ENCODE results near the gene KIF3A. TPM values are rescaled to one million over a fixed set of nuclear protein-coding genes. Genes with fewer than 3 reads are reported as not detected.

The KIF3A gene
- total RNA-seq, 1 donor from 2014 or later, result 20.0 TPM

GRCh38 chr5:132761321-132762240, 24.2 kb upstream of the KIF3A start:
- no peaks in the 10 kb centered on the region for H3K4me1 Mint-ChIP-seq (ENCODE audit: unreplicated experiment)
- H3K4me3 Mint-ChIP-seq, result no peak overlapping the region
- no peak for TF ChIP-seq CTCF (conservative IDR thresholded peaks at IDR 0.05)
- H3K27me3 Mint-ChIP-seq, result no peaks in the 10 kb centered on the region
- DNase-seq (ENCODE audit: extremely low spot score, unreplicated experiment), result no peak
- H3K9me3 Mint-ChIP-seq, result no peaks in the 10 kb centered on the region
- peaks cover 25% of the 10 kb centered on the region for H3K36me3 Mint-ChIP-seq
- no peak overlapping the region for H3K27ac Mint-ChIP-seq

GRCh38 chr5:132760601-132761317, 23.4 kb upstream of the KIF3A start:
- no peak for TF ChIP-seq CTCF (conservative IDR thresholded peaks at IDR 0.05)
- Mint-ChIP-seq H3K4me3 (no peak overlapping the region), H3K9me3 (no peaks in the 10 kb centered on the region), H3K4me1 (ENCODE audit: unreplicated experiment) (no peaks in the 10 kb centered on the region), H3K36me3 (peaks cover 25% of the 10 kb centered on the region), H3K27ac (peak overlapping the region; percentile 55), H3K27me3 (no peaks in the 10 kb centered on the region)
- DNase-seq (ENCODE audit: extremely low spot score, unreplicated experiment), result no peak

GRCh38 chr5:132760049-132760420, 22.7 kb upstream of the KIF3A start:
- Mint-ChIP-seq H3K4me1 (ENCODE audit: unreplicated experiment) (no peaks in the 10 kb centered on the region), H3K4me3 (no peak overlapping the region), H3K9me3 (no peaks in the 10 kb centered on the region), H3K36me3 (peaks cover 25% of the 10 kb centered on the region), H3K27ac (no peak overlapping the region), H3K27me3 (no peaks in the 10 kb centered on the region)
- TF ChIP-seq CTCF (conservative IDR thresholded peaks at IDR 0.05), result no peak
- DNase-seq (ENCODE audit: extremely low spot score, unreplicated experiment), result no peak

- peaks cover 25% of the 10 kb centered on the region for H3K36me3 Mint-ChIP-seq
- H3K9me3 Mint-ChIP-seq, result no peaks in the 10 kb centered on the region
- H3K27ac Mint-ChIP-seq, result peak overlapping the region; percentile 16
- H3K4me1 Mint-ChIP-seq (ENCODE audit: unreplicated experiment), result no peaks in the 10 kb centered on the region
- TF ChIP-seq CTCF (conservative IDR thresholded peaks at IDR 0.05), result no peak
- no peaks in the 10 kb centered on the region for H3K27me3 Mint-ChIP-seq
- no peak overlapping the region for H3K4me3 Mint-ChIP-seq
- DNase-seq (ENCODE audit: extremely low spot score, unreplicated experiment), result no peak
Measured at GRCh38 chr5:132759114-132760048, 22.0 kb upstream of the KIF3A start.

- Mint-ChIP-seq H3K27ac (peak overlapping the region; percentile 16), H3K4me1 (ENCODE audit: unreplicated experiment) (no peaks in the 10 kb centered on the region), H3K4me3 (no peak overlapping the region), H3K27me3 (no peaks in the 10 kb centered on the region), H3K9me3 (no peaks in the 10 kb centered on the region), H3K36me3 (peaks cover 23% of the 10 kb centered on the region)
- no peak for TF ChIP-seq CTCF (conservative IDR thresholded peaks at IDR 0.05)
- DNase-seq (ENCODE audit: extremely low spot score, unreplicated experiment), result no peak
Measured at GRCh38 chr5:132758451-132758850, 21.1 kb upstream of the KIF3A start.

All from type B pancreatic cell (in vitro differentiated cells).